HG03457 (cell line): ENCODE data around the gene CLEC3B.
"Not testable (repeated sequence)": the region's sequence is repeated elsewhere in the genome, so short reads cannot be mapped to it uniquely, and the experiment has no call there.

Source experiments
- ATAC-seq: cut with Tn5 transposase; IDR thresholded peaks from one replicate; pipeline ENCODE4 v1.9.1; 2021; ENCODE audit warnings: moderate number of reproducible peaks; ENCODE audit not compliant: unreplicated experiment

CLEC3B gene, protein sequence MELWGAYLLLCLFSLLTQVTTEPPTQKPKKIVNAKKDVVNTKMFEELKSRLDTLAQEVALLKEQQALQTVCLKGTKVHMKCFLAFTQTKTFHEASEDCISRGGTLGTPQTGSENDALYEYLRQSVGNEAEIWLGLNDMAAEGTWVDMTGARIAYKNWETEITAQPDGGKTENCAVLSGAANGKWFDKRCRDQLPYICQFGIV

DNA sequence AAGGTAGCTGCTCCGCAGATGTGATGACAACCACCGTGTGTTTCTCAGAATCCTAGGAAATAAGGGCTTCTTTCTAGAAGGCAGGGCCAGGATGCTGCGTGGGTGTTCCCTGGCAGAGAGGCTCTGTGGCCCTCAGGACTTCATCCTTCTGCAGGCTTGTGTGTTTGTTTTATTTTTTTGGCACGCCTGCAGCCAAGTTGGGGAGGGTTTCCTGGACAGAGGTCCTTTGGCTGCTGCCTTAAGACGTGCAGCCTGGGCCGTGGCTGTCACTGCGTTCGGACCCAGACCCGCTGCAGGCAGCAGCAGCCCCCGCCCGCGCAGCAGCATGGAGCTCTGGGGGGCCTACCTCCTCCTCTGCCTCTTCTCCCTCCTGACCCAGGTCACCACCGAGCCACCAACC is at the start of gene CLEC3B:
Gene CLEC3B, plus strand, starts transcription at position 266 of the 400 bp plus-strand sequence. Its CDS starts 60 bp downstream, at position 326.
- ATAC-seq, result no peak

DNA sequence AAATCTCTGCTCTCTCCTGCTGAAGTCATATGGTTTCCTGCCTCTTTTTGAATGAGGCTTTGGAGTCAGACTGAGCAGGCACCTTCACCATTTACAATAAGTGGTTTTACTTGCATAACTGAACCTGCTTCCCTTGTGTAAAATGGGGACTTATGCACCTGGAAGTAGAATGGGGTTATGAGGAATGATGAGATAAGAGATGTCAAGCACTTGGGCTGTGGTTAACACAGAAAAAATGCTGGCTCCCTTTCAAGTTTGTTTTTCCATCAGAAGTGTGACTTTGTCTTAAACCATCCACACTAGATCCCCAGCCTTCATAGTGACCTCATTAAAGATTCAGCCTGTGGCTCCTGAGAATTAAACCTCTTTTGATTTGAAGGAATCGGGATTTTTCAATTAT is 44.9 kb upstream of the CLEC3B start:
- ATAC-seq, result no peak

DNA sequence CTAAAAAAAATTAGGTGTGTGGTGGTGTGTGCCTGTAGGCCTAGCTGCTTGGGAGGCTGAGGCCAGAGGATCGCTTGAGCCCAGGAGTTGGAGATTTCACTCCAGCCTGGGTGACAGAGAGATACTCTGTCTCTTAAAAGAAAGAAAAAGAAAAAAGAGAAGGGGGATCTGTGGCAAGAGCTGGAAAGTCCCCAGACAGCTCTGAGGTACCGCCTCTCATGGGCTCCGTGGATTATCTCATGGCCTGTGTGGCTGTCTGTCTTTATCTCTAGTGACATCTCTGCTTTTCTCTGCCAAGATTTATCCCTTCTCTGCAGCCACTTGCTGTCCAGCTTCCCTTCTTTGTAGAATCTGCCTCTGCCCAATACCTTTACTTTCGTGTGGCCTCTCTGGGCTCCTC is 44.4 kb upstream of the CLEC3B start:
- ATAC-seq, result no peak

DNA sequence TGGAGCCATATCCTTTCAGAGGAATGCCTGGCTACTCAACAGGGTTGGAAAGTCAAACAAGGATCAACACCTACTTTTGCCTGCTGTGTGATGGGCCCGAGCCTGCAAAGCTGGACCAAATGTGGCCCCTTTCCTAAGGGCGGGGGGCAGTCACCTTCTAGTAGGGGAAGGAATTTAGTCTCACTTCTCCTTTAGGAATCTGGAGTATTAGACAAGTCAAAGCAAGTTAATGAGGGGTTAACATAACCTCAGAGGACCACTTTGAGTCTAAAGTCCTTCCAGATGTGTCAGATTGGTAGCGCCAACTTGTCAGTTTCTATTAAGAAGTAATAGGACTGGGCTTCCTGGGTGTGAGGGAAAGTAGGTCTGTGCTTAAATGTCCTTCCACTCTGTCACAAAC is 43.3 kb upstream of the CLEC3B start:
- ATAC-seq, result no peak

DNA sequence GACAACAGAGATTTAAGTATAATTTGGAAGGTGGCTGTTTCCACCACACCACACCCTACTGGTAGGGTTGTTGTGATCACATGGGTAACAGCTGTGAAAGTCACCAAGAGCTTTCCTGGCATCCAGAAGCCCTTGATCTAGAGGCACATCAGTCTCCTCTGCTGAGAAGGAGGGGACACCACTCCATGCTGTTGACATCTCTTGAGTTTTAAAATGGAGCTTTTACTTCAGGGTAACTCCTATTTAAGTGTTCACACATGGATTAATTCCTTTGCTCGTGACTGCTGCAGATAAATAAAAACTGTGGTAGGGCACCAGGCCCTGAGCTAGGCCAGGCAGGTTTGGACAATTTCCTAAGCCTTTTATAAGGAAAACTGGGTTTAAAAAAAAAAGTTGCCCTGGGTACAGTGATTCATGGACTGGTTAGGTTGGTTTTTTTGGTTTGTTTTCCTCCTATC is 42.6 kb upstream of the CLEC3B start:
- ATAC-seq, result no peak

DNA sequence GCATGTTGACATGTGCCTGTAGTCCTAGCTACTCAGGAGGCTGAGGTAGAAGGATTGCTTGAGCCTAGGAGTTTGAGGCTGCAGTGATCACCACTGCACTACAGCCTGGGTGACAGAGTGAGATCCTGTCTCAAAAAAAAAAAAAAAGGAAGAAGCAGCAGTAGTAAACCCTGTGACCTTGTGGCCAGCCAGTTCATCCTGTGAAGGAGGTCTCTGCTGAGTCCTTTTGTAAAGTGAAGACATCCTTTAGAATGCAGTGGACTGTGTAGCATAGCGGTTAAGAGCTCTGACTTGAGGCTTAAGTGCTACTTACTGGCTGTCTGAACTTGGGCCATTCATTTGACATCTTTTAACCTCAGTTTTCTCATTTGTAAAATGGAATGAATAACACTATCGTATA is 41.8 kb upstream of the CLEC3B start:
- no peak for ATAC-seq

DNA sequence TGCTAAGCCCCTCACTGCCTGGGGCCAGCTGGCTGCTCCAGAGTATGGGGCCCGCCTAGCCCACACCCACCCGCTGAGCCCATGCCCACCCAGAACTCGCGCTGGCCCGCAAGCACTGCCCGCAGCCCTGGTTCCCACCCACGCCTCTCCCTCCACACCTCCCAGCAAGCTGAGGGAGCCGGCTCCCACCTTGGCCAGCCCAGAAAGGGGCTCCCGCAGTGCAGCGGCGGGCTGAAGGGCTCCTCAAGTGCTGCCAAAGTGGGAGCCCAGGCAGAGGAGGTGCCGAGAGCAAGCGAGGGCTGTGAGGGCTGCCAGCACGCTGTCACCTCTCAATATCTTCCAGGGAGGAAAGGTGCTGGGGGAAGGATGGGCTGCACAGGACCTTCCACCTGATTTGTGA is 39.8 kb upstream of the CLEC3B start:
- not testable (repeated sequence) for ATAC-seq

DNA sequence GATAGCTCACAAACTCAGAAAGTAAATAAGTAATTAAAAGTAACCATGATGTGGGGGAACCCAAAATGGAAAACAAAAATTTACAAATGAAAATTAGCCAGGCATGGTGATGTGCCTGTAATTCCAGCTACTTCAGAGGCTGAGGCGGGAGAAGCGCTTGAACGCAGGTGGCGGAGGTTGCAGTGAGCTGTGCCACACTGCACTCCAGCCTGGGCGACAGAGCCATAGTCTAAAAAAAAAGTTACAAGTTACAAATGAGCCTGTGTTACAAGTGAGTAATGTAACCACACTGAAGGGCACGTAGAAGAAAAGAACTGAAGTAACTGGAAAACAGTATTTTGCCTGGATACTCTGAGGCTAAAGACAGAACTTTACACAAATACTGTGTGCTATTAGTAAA is 38.8 kb upstream of the CLEC3B start:
- no peak for ATAC-seq

DNA sequence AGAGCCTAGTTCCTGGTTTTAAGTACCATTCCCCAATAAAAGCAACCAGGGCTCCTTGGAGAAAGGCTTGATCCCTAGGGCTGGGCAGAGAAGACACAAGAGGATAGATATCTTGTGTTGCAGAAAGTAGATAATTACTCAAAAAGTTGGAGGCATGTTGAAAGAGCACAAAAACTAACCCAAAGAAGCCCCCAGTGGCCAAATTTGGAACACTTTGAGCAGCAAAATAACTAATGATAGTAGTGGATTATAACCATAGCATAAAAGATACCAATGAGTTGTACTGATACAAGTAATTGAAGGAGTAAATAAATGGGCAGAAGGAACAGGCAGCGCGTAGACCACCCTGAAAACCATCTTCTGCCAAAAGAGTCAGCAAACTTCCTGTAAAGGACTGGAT is 38.0 kb upstream of the CLEC3B start:
- no peak for ATAC-seq

DNA sequence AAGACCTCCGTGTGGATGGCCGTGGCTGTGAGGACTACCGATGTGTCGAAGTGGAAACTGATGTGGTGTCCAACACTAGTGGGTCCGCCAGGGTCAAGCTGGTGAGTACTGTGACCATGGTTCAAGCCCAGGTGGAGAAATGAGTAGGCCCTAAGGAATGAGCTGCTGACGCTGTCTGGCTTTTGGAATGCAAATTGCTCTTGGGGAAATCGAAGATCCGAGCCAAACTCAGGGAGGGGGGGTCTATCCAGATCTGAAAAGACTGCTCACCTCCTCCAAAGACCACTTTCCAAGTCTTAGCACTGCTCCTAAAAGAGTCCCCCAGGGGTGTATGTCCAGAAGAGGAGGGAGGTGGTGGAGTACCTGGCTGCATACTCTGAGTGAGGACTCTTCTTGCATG is 37.0 kb upstream of the CLEC3B start:
- no peak for ATAC-seq

DNA sequence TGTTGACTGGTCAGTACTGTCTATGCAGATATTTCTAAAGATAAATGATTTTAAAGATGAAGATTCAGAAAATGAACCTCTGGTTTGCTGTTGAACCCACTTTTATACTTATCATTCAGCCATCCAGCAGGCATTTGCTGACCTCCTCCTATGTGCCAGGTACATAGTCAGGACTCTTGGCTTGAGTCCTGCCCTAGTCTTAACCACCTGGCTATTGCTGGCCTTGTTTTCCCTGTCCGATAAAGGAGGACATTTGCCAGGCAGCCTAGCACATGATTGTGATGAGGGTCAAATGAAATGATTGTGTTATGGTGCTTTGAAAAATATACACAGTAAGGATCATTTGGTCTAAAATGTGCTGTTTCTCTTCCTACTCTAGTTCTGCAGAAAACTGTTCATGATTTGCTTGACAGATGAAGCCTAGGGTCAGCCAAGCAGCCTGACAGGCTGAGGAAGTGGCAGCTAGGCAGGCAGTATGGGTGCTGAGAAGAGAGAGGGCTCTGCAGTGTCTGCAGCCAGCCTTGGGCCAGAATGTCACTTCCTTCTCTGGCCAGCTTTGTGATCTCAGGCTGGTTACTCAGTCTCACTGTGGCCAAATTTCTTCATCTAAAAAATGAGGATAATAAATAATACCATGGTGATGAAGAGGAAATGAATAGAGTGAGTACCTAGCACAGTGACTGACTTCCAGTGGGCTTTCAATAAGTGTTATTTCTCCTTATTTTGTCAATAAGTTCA is 36.3 kb upstream of the CLEC3B start:
- ATAC-seq, result no peak

DNA sequence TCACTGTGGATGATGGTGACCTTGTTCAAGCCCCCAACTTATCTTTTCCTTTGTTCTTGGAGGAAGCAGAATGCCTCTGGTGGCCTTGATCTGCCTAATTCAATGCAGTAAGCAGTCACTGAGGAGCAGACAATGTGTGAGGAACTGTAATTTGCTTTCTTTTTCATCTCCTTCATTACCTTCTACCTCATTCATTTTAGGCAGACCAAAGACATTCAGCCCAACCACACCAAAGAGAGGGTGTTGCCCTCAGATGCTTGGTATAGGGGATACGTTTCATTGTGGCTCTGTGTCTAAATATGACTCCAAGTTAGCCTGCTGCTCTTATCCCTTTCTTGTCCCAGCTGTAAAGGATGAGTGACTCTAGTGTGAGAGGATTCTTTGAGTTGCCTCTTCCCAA is 34.8 kb upstream of the CLEC3B start:
- ATAC-seq, result no peak

DNA sequence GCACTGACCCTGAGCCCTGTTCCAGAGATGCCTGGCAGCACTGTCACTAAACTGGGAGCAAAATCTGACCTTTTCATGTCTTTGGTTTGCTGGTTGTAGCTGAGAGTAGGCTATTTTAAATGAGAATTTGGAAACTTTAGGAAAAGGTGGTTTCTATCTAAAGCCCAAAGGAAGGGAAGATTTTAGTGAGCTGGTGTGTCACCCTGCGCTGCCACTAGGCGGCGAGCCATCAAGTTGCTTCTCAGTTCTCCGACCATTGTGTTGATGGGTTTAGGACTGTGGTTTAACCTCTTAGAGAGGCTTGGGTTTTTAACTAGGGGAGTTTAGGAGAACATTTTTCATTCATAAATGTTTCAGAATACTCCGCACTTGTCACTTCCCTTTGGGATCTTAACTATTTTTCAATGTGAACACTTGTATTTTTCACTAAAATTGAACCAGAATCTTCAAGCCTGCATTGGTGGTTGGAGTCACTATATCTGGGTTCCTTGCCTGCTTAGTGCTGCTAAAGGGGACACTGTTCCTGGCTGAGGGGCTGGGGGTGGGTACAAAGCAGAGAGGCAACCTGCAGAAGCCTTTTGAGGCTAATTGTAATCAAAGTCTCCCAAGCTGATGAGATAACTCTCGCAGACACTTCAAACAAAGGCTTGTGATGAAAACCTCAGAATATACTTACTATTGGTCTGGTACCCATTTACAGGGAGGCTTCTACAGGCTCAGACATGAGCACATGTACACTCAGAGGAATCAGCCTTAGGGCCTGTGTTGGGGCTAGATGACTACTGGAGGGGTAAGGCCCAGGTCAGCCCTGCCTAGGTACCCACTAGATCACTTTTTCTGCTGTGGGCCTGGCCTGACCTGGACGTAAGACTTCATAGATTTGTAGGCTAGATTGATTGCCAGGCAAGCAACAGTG is 33.3 kb upstream of the CLEC3B start:
- no peak for ATAC-seq

DNA sequence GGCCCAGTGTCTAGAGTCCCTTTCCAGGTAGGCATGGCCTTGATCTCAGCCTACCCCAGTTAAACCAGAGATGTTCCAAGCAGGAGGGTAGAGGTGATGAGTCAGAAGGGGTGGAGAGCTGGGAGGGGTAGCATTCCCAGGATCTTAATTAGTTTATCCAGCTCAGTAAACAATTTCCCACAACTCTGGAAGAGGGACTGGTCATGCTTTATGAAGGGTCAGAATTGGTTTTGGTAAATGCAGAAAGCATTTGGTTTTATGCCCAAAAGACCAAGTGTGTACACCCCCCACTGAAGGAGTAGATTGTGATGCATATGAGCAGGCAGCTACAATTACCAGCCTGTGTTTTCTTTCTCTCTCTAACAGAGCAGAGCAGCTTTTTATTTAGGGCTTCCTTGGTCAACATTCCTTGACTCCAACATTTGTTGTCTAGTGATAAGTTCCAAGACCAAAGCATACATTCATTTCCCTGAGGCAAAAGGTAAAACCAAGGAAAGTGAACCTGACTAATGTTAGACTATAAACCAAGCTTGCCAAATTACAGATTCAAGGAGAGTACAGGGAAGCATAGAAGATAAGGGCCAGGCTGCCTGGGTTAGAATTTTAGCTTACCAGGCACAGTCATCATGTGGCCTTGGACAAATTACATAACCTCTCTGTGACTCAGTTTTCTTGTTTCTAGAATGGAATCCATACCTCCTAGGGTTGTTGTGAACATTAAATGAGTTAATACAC is 32.5 kb upstream of the CLEC3B start:
- ATAC-seq, result no peak

DNA sequence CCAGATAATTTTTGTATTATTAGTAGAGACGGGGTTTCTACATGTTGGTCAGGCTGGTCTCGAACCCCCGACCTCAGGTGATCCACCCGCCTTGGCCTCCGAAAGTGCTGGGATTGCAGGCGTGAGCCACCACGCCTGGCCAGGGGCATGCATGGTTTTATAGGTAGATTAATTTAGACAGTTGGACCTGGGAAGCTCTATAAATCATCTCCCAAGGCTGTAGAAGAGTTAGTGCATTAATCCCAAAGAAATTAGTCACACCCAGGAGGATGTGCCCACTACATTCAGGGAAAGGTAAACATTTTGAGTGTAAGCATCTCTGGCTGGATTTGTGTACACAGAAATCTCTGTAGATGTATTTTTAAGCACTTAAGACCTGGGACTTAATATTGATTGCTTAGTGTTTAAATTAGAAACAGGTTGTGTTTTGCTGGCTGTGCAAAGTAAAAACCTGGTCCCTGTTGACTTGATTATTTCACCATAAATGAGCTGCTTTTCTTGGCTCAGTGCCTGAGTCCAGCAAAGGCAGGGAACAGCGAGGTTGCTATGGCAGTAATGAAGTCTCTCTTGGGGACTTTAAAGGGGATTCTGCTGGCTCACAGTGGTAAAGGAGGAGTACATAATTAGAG is 30.8 kb upstream of the CLEC3B start:
- ATAC-seq, result no peak

DNA sequence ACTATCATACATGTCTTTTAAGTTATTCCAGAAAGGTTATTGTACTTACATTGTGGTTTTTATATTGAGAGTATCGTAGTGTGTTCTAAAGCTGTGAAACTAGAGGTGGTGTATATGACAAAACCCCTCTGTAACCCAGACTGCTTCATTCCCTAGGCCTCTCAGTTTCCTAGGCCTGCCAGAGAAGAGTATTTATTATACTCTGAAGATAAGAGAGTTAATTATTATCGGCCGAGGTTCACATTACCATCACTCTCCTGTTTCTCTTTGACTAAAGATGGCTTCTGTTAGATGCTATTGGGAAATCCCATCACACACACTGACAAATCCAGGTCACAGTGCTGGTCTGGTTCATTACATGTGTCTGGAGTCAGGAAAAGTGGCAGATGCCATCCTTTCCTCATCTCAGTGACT is 29.5 kb upstream of the CLEC3B start:
- no peak for ATAC-seq

DNA sequence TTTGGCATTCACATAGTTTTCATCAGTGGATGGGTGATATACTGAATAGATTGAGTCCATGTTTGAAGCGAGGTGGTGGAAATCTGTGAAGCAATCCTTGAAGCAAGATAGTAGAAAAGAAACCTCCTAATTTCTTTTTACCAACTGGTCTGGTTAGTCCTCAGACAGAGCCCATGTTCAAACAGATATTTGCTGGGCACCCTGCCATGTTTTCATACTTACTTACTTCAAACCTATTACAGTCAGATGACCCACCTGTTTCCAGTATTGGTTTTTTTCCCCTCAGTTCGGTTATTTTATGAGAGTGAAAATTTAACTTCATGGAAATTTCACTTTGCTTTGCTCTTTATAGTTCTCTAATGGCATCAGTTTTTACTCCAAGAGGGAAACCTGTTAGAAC is 26.3 kb upstream of the CLEC3B start:
- ATAC-seq, result no peak

DNA sequence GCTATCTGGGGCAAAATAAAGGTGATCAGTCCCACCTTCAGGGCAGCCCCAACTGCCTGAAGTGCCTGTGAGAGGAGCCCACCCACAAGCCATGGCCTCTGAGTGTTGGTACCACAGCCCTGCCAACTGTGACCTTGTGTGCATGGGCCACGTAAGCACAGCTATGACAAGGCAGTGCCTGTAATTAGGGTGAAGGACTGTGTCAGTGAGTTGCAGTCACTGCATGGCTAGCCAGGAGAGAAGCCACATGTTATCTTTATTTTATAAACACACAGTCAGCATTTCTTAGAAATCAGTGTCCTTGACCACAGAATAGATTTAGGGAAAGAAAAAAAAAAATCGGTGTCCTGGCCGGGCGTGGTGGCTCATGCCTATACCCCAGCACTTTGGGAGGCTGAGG is 25.3 kb upstream of the CLEC3B start:
- ATAC-seq, result no peak

DNA sequence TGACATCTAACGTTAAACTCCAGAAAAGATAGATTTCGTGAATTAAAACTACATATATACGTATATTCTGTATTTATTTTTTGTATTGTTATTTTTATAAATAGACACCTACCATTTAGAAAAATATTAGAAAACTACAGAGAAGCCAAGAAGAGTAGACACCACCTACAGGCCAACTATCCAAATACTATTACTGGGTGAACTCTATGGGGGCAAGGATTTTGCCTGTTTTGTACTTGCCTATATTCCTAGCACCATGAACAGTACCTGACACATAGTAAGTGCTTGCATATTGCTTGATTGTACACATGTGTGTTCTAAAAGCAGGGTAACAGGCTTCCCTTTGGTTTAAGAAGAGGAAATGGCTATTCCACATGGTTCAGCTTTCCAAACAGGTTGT is 24.4 kb upstream of the CLEC3B start:
- ATAC-seq, result no peak

DNA sequence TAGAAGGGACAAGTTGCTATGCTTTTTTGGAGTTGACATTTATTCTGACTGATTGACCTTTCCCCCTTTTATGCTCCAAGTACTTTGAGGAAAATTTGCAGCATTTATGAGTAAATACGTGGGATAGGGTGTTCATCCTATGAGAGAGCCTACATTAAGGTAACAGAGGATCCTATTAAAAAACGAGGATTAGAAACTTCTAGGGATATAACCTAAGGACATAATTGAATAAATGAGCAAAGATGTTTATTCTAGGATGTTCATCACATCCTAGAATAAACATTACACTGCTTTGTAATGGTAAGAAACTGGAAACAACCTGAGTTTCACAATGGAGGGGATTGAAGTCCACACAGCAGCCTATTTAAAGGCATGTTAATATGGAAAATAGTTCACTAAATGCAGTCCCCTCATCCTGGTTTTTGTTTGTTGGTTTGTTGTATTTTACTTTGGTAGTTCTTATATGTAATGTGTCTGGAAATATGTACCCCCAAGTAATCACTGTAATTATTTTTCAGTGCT is 23.9 kb upstream of the CLEC3B start:
- ATAC-seq, result no peak
